ENCODE results near the gene SEC23A. TPM values are rescaled to one million over a fixed set of nuclear protein-coding genes. Genes with fewer than 3 reads are reported as not detected.
"Not testable (repeated sequence)": the region's sequence is repeated elsewhere in the genome, so short reads cannot be mapped to it uniquely, and the experiment has no call there.

SEC23A gene
- total RNA-seq, 1 experiment from 2014 or later, result 42.0 TPM

DNA sequence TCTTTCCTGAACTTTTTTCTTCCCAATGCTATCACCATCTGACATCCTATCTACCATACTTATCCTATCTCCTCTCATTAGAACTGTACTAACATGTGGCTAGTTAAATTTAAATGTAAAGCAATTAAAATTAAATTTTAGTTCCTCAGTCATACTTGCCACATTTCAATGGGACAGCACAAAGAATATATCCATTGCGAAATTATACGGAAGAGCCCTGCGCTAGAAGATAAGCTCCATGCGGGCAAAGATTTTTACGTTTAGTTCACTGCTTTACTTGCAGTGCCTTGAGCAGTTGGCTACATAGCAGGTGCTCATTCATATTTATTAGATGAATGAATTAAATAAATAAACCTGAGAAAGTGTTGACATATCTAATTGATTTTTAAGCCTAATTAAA lies 33.1 kb downstream of the SEC23A start:
- POLR2A ChIA-PET (ENCODE audit: unreplicated experiment), result no interaction called here
- BruUV-seq (replicated peaks), result no TSS peak
- 0 out of 2 replicates have a peak, but pooled peaks cover under 1% of the 10 kb centered on the region for H3K36me3 ChIP-seq (ENCODE audit: low read depth)

DNA sequence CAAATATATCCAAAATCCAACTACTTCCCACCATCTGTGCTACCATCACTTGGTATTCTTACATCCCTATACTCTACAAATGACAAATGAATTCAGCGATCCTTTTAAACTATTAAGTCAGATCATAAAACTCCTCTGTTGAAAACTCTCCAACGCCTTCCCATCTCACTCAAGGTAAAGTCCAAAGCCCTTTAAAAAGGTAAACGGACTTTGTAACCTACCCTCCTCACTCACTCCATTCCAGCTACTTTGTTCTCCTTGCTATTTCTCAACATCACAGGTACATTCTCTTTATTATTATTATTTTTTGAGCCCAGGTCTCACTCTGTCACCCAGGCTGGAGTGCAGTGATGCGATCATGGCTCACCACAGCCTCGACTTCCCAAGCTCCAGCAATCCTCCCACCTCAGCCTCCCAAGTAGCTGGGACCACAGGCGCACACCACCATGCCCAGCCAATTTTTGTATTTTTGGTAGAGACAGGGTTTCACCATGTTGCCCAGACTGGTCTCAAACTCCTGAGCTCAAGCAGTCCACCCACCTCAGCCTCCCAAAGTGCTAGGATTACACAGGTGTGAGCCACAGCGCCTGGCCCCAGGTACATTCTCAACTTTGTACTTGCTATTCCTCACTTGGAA lies 33.7 kb downstream of the SEC23A start:
- CTCF ChIA-PET; H3K27ac ChIP-seq; H3K79me2 ChIP-seq (ENCODE audit: low read depth); H3K4me1 ChIP-seq (replicated peaks; ENCODE audit: insufficient read depth); H3K27me3 ChIP-seq (ENCODE audit: insufficient read depth, low read depth); BruUV-seq (replicated peaks); intact Hi-C loops (cut with micrococcal nuclease; ENCODE audit: unreplicated experiment); H3F3A ChIP-seq (ENCODE audit: insufficient read depth, low read depth); H3K4me3 ChIP-seq; POLR2A ChIA-PET (ENCODE audit: unreplicated experiment); H4K20me1 ChIP-seq (ENCODE audit: insufficient read depth); H2AFZ ChIP-seq; H3K9me3 ChIP-seq (ENCODE audit: insufficient read depth, low read depth); DNase-seq; H3K36me3 ChIP-seq (ENCODE audit: low read depth); H3K9me2 ChIP-seq (ENCODE audit: insufficient read depth); H3K4me2 ChIP-seq: not testable (repeated sequence)

More for the DNA sequence above, 33.1 kb downstream of the SEC23A start:
- Histone ChIP-seq H4K20me1 (ENCODE audit: insufficient read depth) (no peaks in the 10 kb centered on the region), H3K9me2 (ENCODE audit: insufficient read depth) (no peaks in the 10 kb centered on the region), H3K27me3 (ENCODE audit: insufficient read depth, low read depth) (no peaks in the 10 kb centered on the region), H3K79me2 (ENCODE audit: low read depth) (no peaks in the 10 kb centered on the region), H3K4me3 (no peak overlapping the region), H3K9me3 (ENCODE audit: insufficient read depth, low read depth) (no peaks in the 10 kb centered on the region), H3K27ac (no peak overlapping the region), H2AFZ (no peak overlapping the region), H3F3A (ENCODE audit: insufficient read depth, low read depth) (no peaks in the 10 kb centered on the region), H3K4me1 (replicated peaks; ENCODE audit: insufficient read depth) (no peaks in the 10 kb centered on the region), H3K4me2 (no peak overlapping the region)
- no peak for DNase-seq
- intact Hi-C loops (cut with micrococcal nuclease; ENCODE audit: unreplicated experiment), result no loop called here
- CTCF ChIA-PET, result no interaction called here
- TF ChIP-seq EZH2 (IDR thresholded peaks at IDR 0.05; ENCODE audit: low read depth), result no peak
- TF ChIP-seq, protein P1, sequence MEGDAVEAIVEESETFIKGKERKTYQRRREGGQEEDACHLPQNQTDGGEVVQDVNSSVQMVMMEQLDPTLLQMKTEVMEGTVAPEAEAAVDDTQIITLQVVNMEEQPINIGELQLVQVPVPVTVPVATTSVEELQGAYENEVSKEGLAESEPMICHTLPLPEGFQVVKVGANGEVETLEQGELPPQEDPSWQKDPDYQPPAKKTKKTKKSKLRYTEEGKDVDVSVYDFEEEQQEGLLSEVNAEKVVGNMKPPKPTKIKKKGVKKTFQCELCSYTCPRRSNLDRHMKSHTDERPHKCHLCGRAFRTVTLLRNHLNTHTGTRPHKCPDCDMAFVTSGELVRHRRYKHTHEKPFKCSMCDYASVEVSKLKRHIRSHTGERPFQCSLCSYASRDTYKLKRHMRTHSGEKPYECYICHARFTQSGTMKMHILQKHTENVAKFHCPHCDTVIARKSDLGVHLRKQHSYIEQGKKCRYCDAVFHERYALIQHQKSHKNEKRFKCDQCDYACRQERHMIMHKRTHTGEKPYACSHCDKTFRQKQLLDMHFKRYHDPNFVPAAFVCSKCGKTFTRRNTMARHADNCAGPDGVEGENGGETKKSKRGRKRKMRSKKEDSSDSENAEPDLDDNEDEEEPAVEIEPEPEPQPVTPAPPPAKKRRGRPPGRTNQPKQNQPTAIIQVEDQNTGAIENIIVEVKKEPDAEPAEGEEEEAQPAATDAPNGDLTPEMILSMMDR (conservative IDR thresholded peaks at IDR 0.05), result no peak

GRCh38 chr14:39060818-39061437 lies 42.1 kb downstream of the SEC23A start:
- Histone ChIP-seq H3K27ac (no peak overlapping the region), H3K27me3 (ENCODE audit: insufficient read depth, low read depth) (no peaks in the 10 kb centered on the region), H3K9me2 (ENCODE audit: insufficient read depth) (no peaks in the 10 kb centered on the region), H3K4me1 (replicated peaks; ENCODE audit: insufficient read depth) (no peaks in the 10 kb centered on the region), H3K9me3 (ENCODE audit: insufficient read depth, low read depth) (peaks cover 6% of the 10 kb centered on the region; the same call in 1 of the 2 replicates), H3K36me3 (ENCODE audit: low read depth) (peaks cover 34% of the 10 kb centered on the region), H2AFZ (no peak overlapping the region), H3K4me2 (no peak overlapping the region), H3K79me2 (ENCODE audit: low read depth) (no peaks in the 10 kb centered on the region), H4K20me1 (ENCODE audit: insufficient read depth) (no peaks in the 10 kb centered on the region), H3F3A (ENCODE audit: insufficient read depth, low read depth) (no peaks in the 10 kb centered on the region), H3K4me3 (no peak overlapping the region)
- no TSS peak for BruUV-seq (replicated peaks)
- ChIA-PET POLR2A (ENCODE audit: unreplicated experiment) (no interaction called here), CTCF (no interaction called here)
- intact Hi-C loops (cut with micrococcal nuclease; ENCODE audit: unreplicated experiment), result no loop called here
- TF ChIP-seq, protein P1 (conservative IDR thresholded peaks at IDR 0.05), result no peak
- TF ChIP-seq EZH2 (IDR thresholded peaks at IDR 0.05; ENCODE audit: low read depth), result no peak
- no peak for DNase-seq

Measured in PC-9 (cell line).